DOHH2 (cell line): ENCODE data around the gene PRSS22.

Experiments used
- CTCF ChIP-seq: fragments of 200-600 bp; sonication (generic); IDR thresholded peaks from one replicate; pipeline ENCODE4 v1.5.1; 2014; ENCODE audit warnings: antibody characterized with exemption, mild to moderate bottlenecking, low read depth, low read length; ENCODE audit not compliant: poor library complexity, severe bottlenecking
- EZH2phosphoT487 ChIP-seq: fragments of 200-600 bp; sonication (generic); IDR thresholded peaks from 2 replicates; pipeline ENCODE4 v1.6.1; 2017; ENCODE audit warnings: borderline replicate concordance, mild to moderate bottlenecking, antibody characterized with exemption, low read length, moderate library complexity, mixed read lengths

GRCh38 chr16:2904922-2905240, 46.9 kb upstream of the PRSS22 start:
- TF ChIP-seq CTCF, result no peak
- no peak for TF ChIP-seq EZH2phosphoT487
